GM21515 (cell line): ENCODE data around the gene PRDM10.

Source experiments
- ATAC-seq: cut with Tn5 transposase; IDR thresholded peaks from one replicate; pipeline ENCODE4 v1.9.1; 2021; ENCODE audit not compliant: unreplicated experiment

PRDM10 gene

GRCh38 chr11:129854232-129854805 is 148.3 kb downstream of the PRDM10 start:
- no peak for ATAC-seq

GRCh38 chr11:129853518-129854231 is 149.0 kb downstream of the PRDM10 start:
- no peak for ATAC-seq

- ATAC-seq: no peak
These were observed 150.4 kb downstream of the PRDM10 start for GRCh38 chr11:129852125-129852740.
